Measurements from ENCODE around the gene BMPR1A. TPM values are rescaled to one million over a fixed set of nuclear protein-coding genes. Genes with fewer than 3 reads are reported as not detected.

The BMPR1A gene
- total and polyA plus RNA-seq, 12 donors: 4.4 to 55.9 (median 27.0) TPM

DNA sequence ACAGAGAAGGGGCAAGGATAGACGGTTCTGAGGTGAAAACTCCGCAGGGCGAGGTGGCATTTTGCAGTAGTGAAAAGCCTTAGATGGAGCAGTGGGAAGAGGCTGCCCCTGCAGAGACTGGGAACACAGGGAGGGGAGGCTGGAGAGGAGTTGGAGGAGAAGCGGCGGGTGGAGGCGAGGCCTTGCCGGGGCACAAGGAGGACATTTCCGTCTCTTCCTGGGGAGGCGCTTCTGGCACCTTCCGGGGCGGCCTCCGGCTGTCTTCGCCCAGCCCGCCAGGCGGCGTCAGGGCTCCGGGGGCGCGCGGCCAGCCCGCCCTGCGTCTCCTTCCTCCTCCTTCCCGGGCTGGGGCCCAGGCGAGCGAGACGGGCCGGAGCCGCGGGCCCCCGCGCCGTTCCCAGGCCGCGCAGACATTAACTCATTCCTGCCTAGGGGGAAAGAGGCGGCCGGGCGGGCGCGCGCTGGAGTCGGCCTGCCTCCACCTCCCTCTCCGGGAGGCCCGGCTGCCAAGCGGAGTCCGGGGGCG is 45.4 kb upstream of the BMPR1A start:
- H3K27ac ChIP-seq: peak overlapping the region in 4 of 5 donors; percentile 69 to 93 (median 90)

DNA sequence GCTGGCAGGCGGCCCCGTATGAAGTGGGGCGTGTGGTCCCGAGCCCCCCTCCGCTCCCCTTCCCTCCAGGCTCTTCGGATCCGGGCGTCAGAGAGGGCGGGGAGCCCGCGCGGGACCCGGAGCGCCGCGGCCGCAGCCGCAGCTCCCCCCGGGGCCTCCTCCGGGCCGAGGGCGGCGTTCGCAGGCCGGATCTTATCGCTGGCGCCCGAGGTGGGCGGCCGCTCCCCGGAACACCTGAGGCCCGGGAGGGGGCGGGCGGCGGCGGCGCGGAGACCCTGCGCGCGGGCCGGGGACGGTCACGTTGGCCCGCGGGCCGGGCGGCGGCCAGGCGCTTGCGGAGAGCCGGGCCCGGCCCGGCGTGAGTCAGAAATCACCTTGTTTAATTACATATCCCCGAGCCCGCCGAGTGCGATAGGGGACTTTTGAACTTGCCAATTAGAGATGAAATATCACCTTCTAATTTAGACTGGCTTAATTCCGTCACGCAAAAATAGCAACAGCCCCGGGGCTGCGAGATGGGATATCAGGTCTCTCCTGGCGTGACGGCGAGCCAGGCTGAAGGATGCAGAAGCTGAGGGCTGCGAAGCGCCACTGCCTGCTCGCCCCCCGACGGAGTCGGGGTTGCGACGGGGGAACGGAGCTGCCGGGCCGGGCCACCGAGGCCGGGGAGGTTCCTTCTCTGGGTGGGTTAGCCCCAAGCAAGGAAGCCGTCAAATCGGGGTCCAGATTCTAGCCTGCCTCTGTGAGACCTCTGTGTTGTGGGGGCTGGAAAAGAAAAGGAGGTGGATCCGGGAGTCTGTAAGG is 44.7 kb upstream of the BMPR1A start:
- Histone ChIP-seq H3K36me3 (replicated peaks in 1 of 2) (no peaks in the 10 kb centered on the region), H3K27me3 (no peaks in the 10 kb centered on the region), H3K4me1 (replicated peaks in 1 of 2) (peaks cover 6 to 11% of the 10 kb centered on the region in 2 donors), H3K4me3 (peak overlapping the region in 2 of 4 donors; percentile 63 to 76), H3K9me3 (replicated peaks in 1 of 3) (no peaks in the 10 kb centered on the region), H3K27ac (peak overlapping the region in 4 of 5 donors; percentile 69 to 93 (median 90))
- intact Hi-C loops (cut with DNase I): no loop called here
- TF ChIP-seq CTCF (IDR thresholded peaks at IDR 0.05) (no peak), POLR2A (IDR thresholded peaks at IDR 0.05) (no peak)
- DNase-seq: peak; percentile 28 to 67 (median 48)
- WGBS, 4 donors: 0 to 2% (median 1%) methylated on average over 15 to 82 of the region's 82 CpGs

More for the DNA sequence above, 45.4 kb upstream of the BMPR1A start:
- intact Hi-C loops (cut with DNase I): no loop called here
- WGBS, 4 donors: 5 to 20% (median 7%) methylated on average over 9 to 46 of the region's 46 CpGs
- H3K4me3 ChIP-seq: peak overlapping the region in 2 of 4 donors; percentile 63 to 76
- H3K4me1 ChIP-seq (replicated peaks in 1 of 2): peaks cover 6 to 11% of the 10 kb centered on the region in 2 donors
- peak; percentile 53 to 95 (median 84) for TF ChIP-seq CTCF (IDR thresholded peaks at IDR 0.05)
- peak; percentile 32 to 65 for TF ChIP-seq POLR2A (IDR thresholded peaks at IDR 0.05)
- DNase-seq: peak; percentile 85 to 90 (median 87)
- no peaks in the 10 kb centered on the region for H3K9me3 ChIP-seq (replicated peaks in 1 of 3)
- no peaks in the 10 kb centered on the region for H3K27me3 ChIP-seq
- H3K36me3 ChIP-seq (replicated peaks in 1 of 2): no peaks in the 10 kb centered on the region

DNA sequence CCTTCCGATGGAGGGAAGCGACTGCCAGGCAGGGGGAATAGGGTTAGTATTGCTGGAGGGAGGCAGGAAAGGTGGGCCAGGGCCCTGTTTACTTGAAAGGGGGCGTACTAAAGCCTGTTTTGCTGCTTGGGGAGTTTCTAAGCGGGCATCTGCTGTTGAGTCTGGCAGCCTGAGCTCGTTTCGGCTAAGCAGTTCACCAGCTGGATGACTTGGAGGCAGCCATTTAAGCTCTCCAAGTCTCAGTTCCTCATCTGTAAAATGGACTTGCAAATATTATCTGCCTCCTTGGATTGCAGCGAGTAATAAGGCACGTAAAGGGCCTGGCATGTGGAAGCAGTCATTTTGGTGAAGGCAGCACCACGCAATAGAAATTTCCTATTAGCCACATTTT is 44.1 kb upstream of the BMPR1A start:
- no peak for DNase-seq
- Histone ChIP-seq H3K27ac (peak overlapping the region in 4 of 5 donors; percentile 32 to 93 (median 90)), H3K27me3 (no peaks in the 10 kb centered on the region), H3K36me3 (replicated peaks in 1 of 2) (no peaks in the 10 kb centered on the region), H3K4me3 (peak overlapping the region in 2 of 4 donors; percentile 63 to 76), H3K9me3 (replicated peaks in 1 of 3) (no peaks in the 10 kb centered on the region), H3K4me1 (replicated peaks in 1 of 2) (peaks cover 6 to 11% of the 10 kb centered on the region in 2 donors)
- TF ChIP-seq CTCF (IDR thresholded peaks at IDR 0.05): no peak
- TF ChIP-seq POLR2A (IDR thresholded peaks at IDR 0.05): no peak
- WGBS, 4 donors: 50 to 59% (median 59%) methylated on average over 6 to 9 of the region's 9 CpGs
- intact Hi-C loops (cut with DNase I): no loop called here

- intact Hi-C loops (cut with DNase I): no loop called here
- TF ChIP-seq POLR2A (IDR thresholded peaks at IDR 0.05): no peak
- TF ChIP-seq CTCF (IDR thresholded peaks at IDR 0.05): no peak
- H3K36me3 ChIP-seq (replicated peaks in 1 of 2): no peaks in the 10 kb centered on the region
- no peak for DNase-seq
- H3K4me1 ChIP-seq (replicated peaks in 1 of 2): peaks cover 6 to 11% of the 10 kb centered on the region in 2 donors
- H3K27ac ChIP-seq: no peak overlapping the region
- no peaks in the 10 kb centered on the region for H3K27me3 ChIP-seq
- H3K4me3 ChIP-seq: no peak overlapping the region
- H3K9me3 ChIP-seq (replicated peaks in 1 of 3): no peaks in the 10 kb centered on the region
- 74 to 81% (median 75%) methylated on average over 5 to 6 of the region's 6 CpGs for WGBS, 4 donors
Observed at GRCh38 chr10:86715156-86715795, 41.1 kb upstream of the BMPR1A start.
